Hepatocyte (in vitro differentiated cells): ENCODE results near the gene ABHD17A. TPM values are rescaled to one million over a fixed set of nuclear protein-coding genes. Genes with fewer than 3 reads are reported as not detected.
A peak's percentile ranks its signal among the peaks of the same experiment; 100 is the strongest.

Experiments used
- DNase-seq: peaks from one replicate; pipeline ENCODE4 v3.0.0-alpha.2; 2016; ENCODE audit warnings: low spot score
- H2AFZ ChIP-seq: fragments of 200-600 bp; sonication (generic); 2 replicates; pipeline ENCODE4 v1.6.0; 2016; ENCODE audit warnings: antibody characterized with exemption, mild to moderate bottlenecking
- H3K27ac ChIP-seq: fragments of 200-600 bp; sonication (generic); 2 replicates; pipeline ENCODE4 v1.5.1; 2016; ENCODE audit warnings: mild to moderate bottlenecking
- H3K27me3 ChIP-seq: fragments of 200-600 bp; sonication (generic); 2 replicates; pipeline ENCODE4 v1.6.1; 2016
- H3K36me3 ChIP-seq: fragments of 200-600 bp; sonication (generic); replicated peaks from 2 replicates; pipeline ENCODE4 v1.5.1; 2016; ENCODE audit warnings: low read depth; ENCODE audit not compliant: insufficient read depth
- H3K4me1 ChIP-seq: fragments of 200-600 bp; sonication (generic); 2 replicates; pipeline ENCODE4 v1.5.1; 2016; ENCODE audit warnings: mild to moderate bottlenecking, moderate library complexity; ENCODE audit not compliant: insufficient read depth
- H3K4me2 ChIP-seq: fragments of 200-600 bp; sonication (generic); 2 replicates; pipeline ENCODE4 v1.6.0; 2016
- H3K4me3 ChIP-seq: fragments of 200-600 bp; sonication (generic); 2 replicates; pipeline ENCODE4 v1.5.1; 2016; ENCODE audit warnings: mild to moderate bottlenecking
- H3K79me2 ChIP-seq: fragments of 200-600 bp; sonication (generic); 2 replicates; pipeline ENCODE4 v1.6.0; 2017; ENCODE audit warnings: mild to moderate bottlenecking
- H3K9me2 ChIP-seq: fragments of 200-600 bp; sonication (generic); replicated peaks from 2 replicates; pipeline ENCODE4 v1.6.0; 2017; ENCODE audit warnings: mild to moderate bottlenecking; ENCODE audit not compliant: insufficient read depth
- H3K9me3 ChIP-seq: fragments of 200-600 bp; sonication (generic); 2 replicates; pipeline ENCODE4 v1.5.1; 2016; ENCODE audit warnings: low read depth, mild to moderate bottlenecking
- H4K20me1 ChIP-seq: fragments of 200-600 bp; sonication (generic); 2 replicates; pipeline ENCODE4 v1.6.0; 2016; ENCODE audit warnings: mild to moderate bottlenecking; ENCODE audit not compliant: insufficient read depth, poor library complexity, severe bottlenecking
- EZH2 ChIP-seq: fragments of 200-600 bp; sonication (generic); IDR thresholded peaks from 2 replicates; pipeline ENCODE4 v1.6.1; 2016; ENCODE audit warnings: antibody characterized with exemption, mild to moderate bottlenecking, borderline replicate concordance
- EZH2phosphoT487 ChIP-seq: fragments of 200-600 bp; sonication (generic); IDR thresholded peaks from one replicate; pipeline ENCODE4 v1.6.1; 2018; ENCODE audit warnings: antibody characterized with exemption, mild to moderate bottlenecking, low read depth, moderate library complexity; ENCODE audit not compliant: unreplicated experiment, severe bottlenecking
- WGBS: methylation state at CpG from one replicate; pipeline ENCODE4 v1.1.6; 2016; ENCODE audit warnings: low lambda C conversion rate; ENCODE audit errors: missing lambda C conversion rate; 5-methylcytosine and 5-hydroxymethylcytosine counted together
- polyA plus RNA-seq: library from polyadenylated mRNA; unstranded; fragments of >200 nt; fragmentation: Nextera tagmentation; extraction: Ambion mirVana; gene quantifications from 2 replicates; pipeline ENCODE4 v1.2.1, GENCODE V29; 2016
- total RNA-seq: library from RNA; depleted of rRNA; stranded (reverse); fragments of >200 nt; gene quantifications from 2 replicates; pipeline ENCODE4 v1.2.3, GENCODE V29; 2014
- TF ChIP-seq, protein P1 (sequence below): fragments of 200-600 bp; sonication (generic); IDR thresholded peaks from 2 replicates; pipeline ENCODE4 v1.5.1; 2016; ENCODE audit warnings: antibody characterized with exemption, mild to moderate bottlenecking; ENCODE audit not compliant: poor library complexity

The ABHD17A gene
- total and polyA plus RNA-seq, 2 experiments from 2014 or later, result 62.5 to 102 TPM

DNA sequence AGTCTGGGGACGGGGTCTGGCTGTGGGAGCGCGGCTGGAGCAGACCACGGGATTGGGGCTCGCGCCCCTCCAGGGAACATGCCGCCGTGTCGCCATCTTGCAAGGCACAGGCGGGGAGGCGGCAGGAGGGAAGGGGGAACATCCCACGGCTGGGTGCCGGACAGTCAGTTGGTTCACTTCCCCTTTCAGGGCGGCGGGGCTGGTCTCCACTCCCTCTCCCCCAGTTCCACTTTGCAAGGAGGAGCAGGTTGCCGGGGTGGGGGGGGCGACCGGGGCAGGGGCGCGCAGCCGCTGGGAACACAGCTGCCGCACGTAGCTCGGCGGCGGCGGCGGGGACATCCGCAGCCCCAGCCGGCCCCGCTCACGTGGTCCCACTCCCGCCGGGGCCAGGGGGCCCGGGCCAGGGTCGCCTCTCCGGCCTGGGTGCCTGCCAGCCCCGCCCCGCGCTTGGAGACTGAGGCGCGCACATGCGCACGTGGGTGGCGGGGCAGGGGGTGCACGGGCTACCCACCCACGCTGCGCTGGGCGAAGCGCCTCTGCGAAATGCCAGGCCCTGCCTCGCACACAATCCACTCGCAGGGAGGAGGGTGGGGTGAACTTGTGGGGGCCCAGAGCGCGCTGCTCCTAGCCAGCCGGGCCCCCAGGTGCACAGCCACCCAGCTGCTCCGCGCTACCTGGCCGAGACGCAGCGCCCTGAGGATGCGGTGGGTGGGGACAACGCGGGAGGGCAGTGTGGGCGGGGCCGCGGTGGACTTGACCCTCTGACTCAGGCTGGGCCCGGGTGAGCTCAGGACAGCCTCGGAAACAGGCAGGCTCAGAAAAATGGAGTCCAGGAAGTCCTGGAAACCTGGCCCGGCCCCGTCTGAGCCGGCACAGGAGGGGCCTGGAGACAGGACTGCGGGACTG lies 28.3 kb downstream of the ABHD17A start:
- peaks cover 73% of the 10 kb centered on the region for H3K4me1 ChIP-seq
- H3K4me2 ChIP-seq, result peak overlapping the region; percentile 83
- 36% methylated on average over 34 of the region's 73 CpGs for WGBS
- H2AFZ ChIP-seq, result no peak overlapping the region
- H3K4me3 ChIP-seq, result peak overlapping the region; percentile 12
- H3K9me3 ChIP-seq, result no peaks in the 10 kb centered on the region
- H3K9me2 ChIP-seq, result no peaks in the 10 kb centered on the region
- H3K79me2 ChIP-seq, result peaks cover 83% of the 10 kb centered on the region
- peaks cover 39% of the 10 kb centered on the region for H4K20me1 ChIP-seq
- H3K27ac ChIP-seq, result peak overlapping the region; percentile 97
- no peaks in the 10 kb centered on the region for H3K27me3 ChIP-seq
- H3K36me3 ChIP-seq, result no peaks in the 10 kb centered on the region
- TF ChIP-seq, protein P1, sequence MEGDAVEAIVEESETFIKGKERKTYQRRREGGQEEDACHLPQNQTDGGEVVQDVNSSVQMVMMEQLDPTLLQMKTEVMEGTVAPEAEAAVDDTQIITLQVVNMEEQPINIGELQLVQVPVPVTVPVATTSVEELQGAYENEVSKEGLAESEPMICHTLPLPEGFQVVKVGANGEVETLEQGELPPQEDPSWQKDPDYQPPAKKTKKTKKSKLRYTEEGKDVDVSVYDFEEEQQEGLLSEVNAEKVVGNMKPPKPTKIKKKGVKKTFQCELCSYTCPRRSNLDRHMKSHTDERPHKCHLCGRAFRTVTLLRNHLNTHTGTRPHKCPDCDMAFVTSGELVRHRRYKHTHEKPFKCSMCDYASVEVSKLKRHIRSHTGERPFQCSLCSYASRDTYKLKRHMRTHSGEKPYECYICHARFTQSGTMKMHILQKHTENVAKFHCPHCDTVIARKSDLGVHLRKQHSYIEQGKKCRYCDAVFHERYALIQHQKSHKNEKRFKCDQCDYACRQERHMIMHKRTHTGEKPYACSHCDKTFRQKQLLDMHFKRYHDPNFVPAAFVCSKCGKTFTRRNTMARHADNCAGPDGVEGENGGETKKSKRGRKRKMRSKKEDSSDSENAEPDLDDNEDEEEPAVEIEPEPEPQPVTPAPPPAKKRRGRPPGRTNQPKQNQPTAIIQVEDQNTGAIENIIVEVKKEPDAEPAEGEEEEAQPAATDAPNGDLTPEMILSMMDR, result no peak
- TF ChIP-seq EZH2, result no peak
- no peak for TF ChIP-seq EZH2phosphoT487
- peak; percentile 95 for DNase-seq

GRCh38 chr19:1856345-1856697 lies 29.0 kb downstream of the ABHD17A start:
- H3K4me2 ChIP-seq, result peak overlapping the region; percentile 83
- 76% methylated on average over 6 of the region's 6 CpGs for WGBS
- no peaks in the 10 kb centered on the region for H3K36me3 ChIP-seq
- no peak for TF ChIP-seq EZH2
- TF ChIP-seq, protein P1, result no peak
- TF ChIP-seq EZH2phosphoT487, result no peak
- H3K4me1 ChIP-seq, result peaks cover 66% of the 10 kb centered on the region
- no peaks in the 10 kb centered on the region for H3K9me3 ChIP-seq
- no peaks in the 10 kb centered on the region for H3K27me3 ChIP-seq
- no peak overlapping the region for H3K4me3 ChIP-seq
- H4K20me1 ChIP-seq, result peaks cover 32% of the 10 kb centered on the region
- no peak overlapping the region for H2AFZ ChIP-seq
- no peaks in the 10 kb centered on the region for H3K9me2 ChIP-seq
- peaks cover 77% of the 10 kb centered on the region for H3K79me2 ChIP-seq
- H3K27ac ChIP-seq, result peak overlapping the region; percentile 97
- no peak for DNase-seq

DNA sequence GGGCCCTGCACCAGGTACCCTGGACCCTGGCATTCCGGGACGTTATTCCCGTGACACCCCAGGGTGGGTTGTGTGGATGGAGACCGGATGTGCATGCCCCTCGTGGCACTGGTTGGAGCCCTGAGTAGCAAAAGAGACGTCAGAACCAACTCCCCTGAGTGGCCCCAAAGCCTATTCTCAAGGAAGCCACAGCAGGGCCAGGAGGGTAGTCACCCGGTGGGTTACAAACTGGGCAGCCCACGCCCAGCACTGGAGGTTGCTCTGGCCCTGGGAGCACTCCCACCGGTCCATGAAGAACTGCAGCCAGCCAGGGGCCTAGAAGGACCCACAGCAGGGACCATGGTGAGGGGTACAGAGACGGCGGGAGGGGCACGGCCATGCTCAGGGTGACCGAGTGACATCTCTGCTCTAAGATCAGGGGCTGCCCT lies 29.5 kb downstream of the ABHD17A start:
- peaks cover 72% of the 10 kb centered on the region for H3K79me2 ChIP-seq
- peak overlapping the region; percentile 97 for H3K27ac ChIP-seq
- H3K4me2 ChIP-seq, result peak overlapping the region; percentile 83
- no peak overlapping the region for H3K4me3 ChIP-seq
- H3K9me2 ChIP-seq, result no peaks in the 10 kb centered on the region
- DNase-seq, result no peak
- peaks cover 28% of the 10 kb centered on the region for H4K20me1 ChIP-seq
- 68% methylated on average over 13 of the region's 13 CpGs for WGBS
- H3K4me1 ChIP-seq, result peaks cover 62% of the 10 kb centered on the region
- no peaks in the 10 kb centered on the region for H3K9me3 ChIP-seq
- no peaks in the 10 kb centered on the region for H3K27me3 ChIP-seq
- TF ChIP-seq EZH2phosphoT487 (no peak), EZH2 (no peak)
- TF ChIP-seq, protein P1, result no peak
- H3K36me3 ChIP-seq, result no peaks in the 10 kb centered on the region
- no peak overlapping the region for H2AFZ ChIP-seq
